Astrocyte (in vitro differentiated cells and primary cell): Measurements from ENCODE around the gene MT1X. TPM values are rescaled to one million over a fixed set of nuclear protein-coding genes. Genes with fewer than 3 reads are reported as not detected.

Source experiments
- DNase-seq: peaks from one replicate; pipeline ENCODE4 v3.0.0-alpha.2; 2010; ENCODE audit warnings: low read depth
- FAIRE-seq: peaks from 2 replicates; lab custom pipeline; 2011; peaks lifted over from hg19 to GRCh38; lab: Jason Lieb, UNC
- H2AFZ ChIP-seq: 2 replicates; pipeline ENCODE4 v1.6.0; 2012; ENCODE audit warnings: low read depth, low read length, inconsistent platforms
- H3K27ac ChIP-seq: 2 replicates; pipeline ENCODE4 v1.5.1; 2011; ENCODE audit warnings: low read depth, low read length, inconsistent platforms
- H3K27me3 ChIP-seq: 2 replicates; pipeline ENCODE4 v1.6.0; 2011; ENCODE audit warnings: low read length, inconsistent platforms; ENCODE audit not compliant: insufficient read depth
- H3K36me3 ChIP-seq: 2 replicates; pipeline ENCODE4 v1.5.1; 2011; ENCODE audit warnings: low read length, inconsistent platforms; ENCODE audit not compliant: insufficient read depth
- H3K4me1 ChIP-seq: 2 replicates; pipeline ENCODE4 v1.5.1; 2011; ENCODE audit warnings: low read length, inconsistent platforms; ENCODE audit not compliant: insufficient read depth
- H3K4me2 ChIP-seq: 2 replicates; pipeline ENCODE4 v1.6.0; 2012; ENCODE audit warnings: low read length, inconsistent platforms
- H3K4me3 ChIP-seq: 2 replicates; pipeline ENCODE4 v1.5.1; 2011; ENCODE audit warnings: low read depth, mild to moderate bottlenecking, low read length, inconsistent platforms; ENCODE audit not compliant: insufficient read depth
- H3K79me2 ChIP-seq: 2 replicates; pipeline ENCODE4 v1.6.0; 2012; ENCODE audit warnings: mild to moderate bottlenecking, low read length, inconsistent platforms; ENCODE audit not compliant: insufficient read depth
- H3K9ac ChIP-seq: 2 replicates; pipeline ENCODE4 v1.6.0; 2012; ENCODE audit warnings: mild to moderate bottlenecking, low read length, inconsistent platforms
- H3K9me3 ChIP-seq: 2 replicates; pipeline ENCODE4 v1.5.1; 2012; ENCODE audit warnings: low read depth, mild to moderate bottlenecking, low read length, inconsistent platforms; ENCODE audit not compliant: insufficient read depth
- H4K20me1 ChIP-seq: 2 replicates; pipeline ENCODE4 v1.6.0; 2012; ENCODE audit warnings: low read length, inconsistent platforms; ENCODE audit not compliant: insufficient read depth
- H3K27ac Mint-ChIP-seq: one replicate; pipeline ENCODE4 v1.8.0; 2021; ENCODE audit warnings: mild to moderate bottlenecking, mixed read lengths; ENCODE audit not compliant: unreplicated experiment
- H3K27me3 Mint-ChIP-seq: one replicate; pipeline ENCODE4 v1.8.0; 2021; ENCODE audit warnings: low read depth, mixed read lengths; ENCODE audit not compliant: unreplicated experiment
- H3K36me3 Mint-ChIP-seq: one replicate; pipeline ENCODE4 v1.8.0; 2021; ENCODE audit warnings: low read depth, mixed read lengths; ENCODE audit not compliant: unreplicated experiment
- H3K4me1 Mint-ChIP-seq: one replicate; pipeline ENCODE4 v1.8.0; 2021; ENCODE audit warnings: low read depth, mixed read lengths; ENCODE audit not compliant: unreplicated experiment
- H3K4me3 Mint-ChIP-seq: one replicate; pipeline ENCODE4 v1.8.0; 2021; ENCODE audit warnings: mild to moderate bottlenecking, moderate library complexity, mixed read lengths; ENCODE audit not compliant: unreplicated experiment
- H3K9me3 Mint-ChIP-seq: one replicate; pipeline ENCODE4 v1.8.0; 2021; ENCODE audit warnings: mild to moderate bottlenecking, mixed read lengths; ENCODE audit not compliant: unreplicated experiment
- EZH2 ChIP-seq: IDR thresholded peaks from 2 replicates; pipeline ENCODE4 v1.6.1; 2012; ENCODE audit warnings: mild to moderate bottlenecking, low read length, inconsistent platforms; ENCODE audit not compliant: insufficient read depth
- total RNA-seq: library from RNA; stranded (reverse); gene quantifications from 2 replicates; pipeline ENCODE4 v1.2.1, GENCODE V29; 2021
- TF ChIP-seq, protein P1 (sequence below): IDR thresholded peaks from 2 replicates; pipeline ENCODE4 v1.5.1; 2011; ENCODE audit warnings: low read depth, mild to moderate bottlenecking, inconsistent platforms, low read length, moderate library complexity; ENCODE audit not compliant: insufficient read depth

Gene MT1X
- total RNA-seq, 1 donor from 2014 or later, result 7.0 TPM

- H3K27me3 Mint-ChIP-seq, result peaks cover 91% of the 10 kb centered on the region
- Histone ChIP-seq H3K79me2 (no peaks in the 10 kb centered on the region), H3K9ac (no peak overlapping the region), H3K4me3 (no peak overlapping the region), H3K4me1 (peaks cover 21% of the 10 kb centered on the region), H3K27me3 (peaks cover 73% of the 10 kb centered on the region), H3K27ac (no peak overlapping the region), H2AFZ (no peak overlapping the region), H4K20me1 (no peaks in the 10 kb centered on the region), H3K9me3 (no peaks in the 10 kb centered on the region), H3K36me3 (no peaks in the 10 kb centered on the region), H3K4me2 (no peak overlapping the region)
- no peak for DNase-seq
- H3K9me3 Mint-ChIP-seq, result peaks cover 2% of the 10 kb centered on the region
- no peak overlapping the region for H3K27ac Mint-ChIP-seq
- FAIRE-seq, result no peak
- peaks cover 8% of the 10 kb centered on the region for H3K4me1 Mint-ChIP-seq
- TF ChIP-seq, protein P1, sequence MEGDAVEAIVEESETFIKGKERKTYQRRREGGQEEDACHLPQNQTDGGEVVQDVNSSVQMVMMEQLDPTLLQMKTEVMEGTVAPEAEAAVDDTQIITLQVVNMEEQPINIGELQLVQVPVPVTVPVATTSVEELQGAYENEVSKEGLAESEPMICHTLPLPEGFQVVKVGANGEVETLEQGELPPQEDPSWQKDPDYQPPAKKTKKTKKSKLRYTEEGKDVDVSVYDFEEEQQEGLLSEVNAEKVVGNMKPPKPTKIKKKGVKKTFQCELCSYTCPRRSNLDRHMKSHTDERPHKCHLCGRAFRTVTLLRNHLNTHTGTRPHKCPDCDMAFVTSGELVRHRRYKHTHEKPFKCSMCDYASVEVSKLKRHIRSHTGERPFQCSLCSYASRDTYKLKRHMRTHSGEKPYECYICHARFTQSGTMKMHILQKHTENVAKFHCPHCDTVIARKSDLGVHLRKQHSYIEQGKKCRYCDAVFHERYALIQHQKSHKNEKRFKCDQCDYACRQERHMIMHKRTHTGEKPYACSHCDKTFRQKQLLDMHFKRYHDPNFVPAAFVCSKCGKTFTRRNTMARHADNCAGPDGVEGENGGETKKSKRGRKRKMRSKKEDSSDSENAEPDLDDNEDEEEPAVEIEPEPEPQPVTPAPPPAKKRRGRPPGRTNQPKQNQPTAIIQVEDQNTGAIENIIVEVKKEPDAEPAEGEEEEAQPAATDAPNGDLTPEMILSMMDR, result no peak
- TF ChIP-seq EZH2, result no peak
- no peaks in the 10 kb centered on the region for H3K36me3 Mint-ChIP-seq
- H3K4me3 Mint-ChIP-seq, result no peak overlapping the region
These were observed 48.7 kb upstream of the MT1X start for GRCh38 chr16:56633535-56633934.

DNA sequence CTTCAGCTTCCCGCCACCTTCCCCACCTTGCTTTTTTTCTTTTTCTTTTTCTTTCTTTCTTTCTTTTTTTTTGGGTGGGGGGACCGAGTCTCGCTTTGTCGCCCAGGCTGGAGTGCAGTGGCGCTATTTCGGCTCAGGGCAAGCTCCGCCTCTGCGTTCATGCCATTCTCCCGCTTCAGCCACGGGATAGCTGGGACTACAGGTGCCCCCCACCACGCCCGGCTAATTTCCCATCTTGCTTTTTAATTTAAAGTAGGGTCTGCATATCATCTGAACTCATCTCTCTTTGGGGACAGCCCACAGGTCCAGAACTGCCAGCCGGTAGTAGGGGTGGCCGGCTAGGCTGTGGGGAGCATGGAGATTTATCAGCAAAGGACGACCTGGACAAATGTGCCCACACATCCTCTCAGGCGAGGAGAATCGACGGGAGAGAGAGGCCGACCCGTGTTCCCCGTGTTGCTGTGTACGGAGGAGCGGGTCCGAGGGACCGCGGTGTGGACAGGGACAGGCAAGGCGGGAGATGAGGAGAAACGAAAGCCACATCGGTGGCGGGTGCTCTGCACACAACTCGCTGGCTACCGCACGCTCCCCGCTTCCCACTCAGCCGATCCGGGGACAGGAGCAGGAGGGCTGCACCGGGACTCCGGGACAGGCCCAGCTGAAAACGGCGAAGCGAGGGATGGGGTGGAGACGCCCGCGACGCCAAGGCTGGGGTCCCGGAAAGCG, 47.4 kb upstream of the MT1X start:
- Histone ChIP-seq H3K27me3 (peaks cover 87% of the 10 kb centered on the region), H3K4me1 (peaks cover 21% of the 10 kb centered on the region), H3K36me3 (no peaks in the 10 kb centered on the region), H3K27ac (no peak overlapping the region), H4K20me1 (no peaks in the 10 kb centered on the region), H3K4me2 (peak overlapping the region; percentile 70), H3K9me3 (no peaks in the 10 kb centered on the region), H3K79me2 (no peaks in the 10 kb centered on the region), H2AFZ (peak overlapping the region; percentile 48), H3K9ac (no peak overlapping the region), H3K4me3 (peak overlapping the region; percentile 30)
- peaks cover 92% of the 10 kb centered on the region for H3K27me3 Mint-ChIP-seq
- no peak overlapping the region for H3K27ac Mint-ChIP-seq
- H3K4me1 Mint-ChIP-seq, result peaks cover 8% of the 10 kb centered on the region
- DNase-seq (no peak), FAIRE-seq (no peak)
- peaks cover 2% of the 10 kb centered on the region for H3K9me3 Mint-ChIP-seq
- TF ChIP-seq EZH2, result peak; percentile 100
- TF ChIP-seq, protein P1, result no peak
- H3K36me3 Mint-ChIP-seq, result no peaks in the 10 kb centered on the region
- H3K4me3 Mint-ChIP-seq, result peak overlapping the region; percentile 27

DNA sequence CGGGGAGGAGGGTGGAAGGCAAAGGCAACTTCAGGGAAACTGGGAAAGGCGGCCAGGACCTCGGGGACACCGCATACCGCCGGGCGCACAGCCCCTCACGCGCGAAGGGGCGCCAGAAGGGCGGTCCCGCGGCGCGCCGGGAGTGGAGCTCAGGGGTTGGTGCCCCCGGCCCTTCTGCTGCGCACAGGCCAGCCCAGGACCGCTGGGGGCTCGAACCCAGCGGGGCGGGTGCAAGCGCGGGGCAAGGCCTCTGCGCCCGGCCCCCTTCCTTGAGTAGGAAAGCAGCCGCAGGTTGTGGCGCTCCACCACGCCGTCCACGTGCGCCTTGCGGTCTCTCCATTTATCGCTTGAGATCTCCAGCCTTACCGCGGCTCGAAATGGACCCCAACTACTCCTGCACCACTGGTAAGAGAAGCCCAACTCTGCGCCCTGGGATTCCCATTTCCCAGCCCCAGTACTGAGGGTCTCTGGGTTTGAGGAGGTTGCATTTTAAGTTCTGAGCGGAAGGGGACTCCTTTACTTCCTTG, 46.8 kb upstream of the MT1X start:
- Histone ChIP-seq H3K4me2 (peak overlapping the region; percentile 70), H4K20me1 (no peaks in the 10 kb centered on the region), H3K36me3 (no peaks in the 10 kb centered on the region), H3K4me1 (peaks cover 21% of the 10 kb centered on the region), H3K27ac (no peak overlapping the region), H3K9ac (no peak overlapping the region), H3K27me3 (peaks cover 93% of the 10 kb centered on the region), H3K9me3 (no peaks in the 10 kb centered on the region), H3K79me2 (no peaks in the 10 kb centered on the region), H2AFZ (peak overlapping the region; percentile 48), H3K4me3 (peak overlapping the region; percentile 30)
- Mint-ChIP-seq H3K36me3 (no peaks in the 10 kb centered on the region), H3K27me3 (peaks cover 92% of the 10 kb centered on the region), H3K9me3 (peaks cover 2% of the 10 kb centered on the region), H3K4me1 (peaks cover 8% of the 10 kb centered on the region), H3K27ac (no peak overlapping the region), H3K4me3 (no peak overlapping the region)
- TF ChIP-seq, protein P1, result no peak
- peak; percentile 98 for TF ChIP-seq EZH2
- no peak for FAIRE-seq
- no peak for DNase-seq
